C4-2B (cell line): ENCODE results near the gene INPP4B.

Experiments used
- H3K27ac ChIP-seq: fragments of 450-650 bp; 2 replicates; pipeline ENCODE4 v1.5.1; 2017
- ZFX ChIP-seq: fragments of 450-650 bp; IDR thresholded peaks from 2 replicates; pipeline ENCODE4 v1.6.1; 2017
- TF ChIP-seq, protein P1 (sequence below): fragments of 450-650 bp; conservative IDR thresholded peaks from 2 replicates; pipeline ENCODE4 v1.5.1; 2017; ENCODE audit warnings: mild to moderate bottlenecking

Gene INPP4B

DNA sequence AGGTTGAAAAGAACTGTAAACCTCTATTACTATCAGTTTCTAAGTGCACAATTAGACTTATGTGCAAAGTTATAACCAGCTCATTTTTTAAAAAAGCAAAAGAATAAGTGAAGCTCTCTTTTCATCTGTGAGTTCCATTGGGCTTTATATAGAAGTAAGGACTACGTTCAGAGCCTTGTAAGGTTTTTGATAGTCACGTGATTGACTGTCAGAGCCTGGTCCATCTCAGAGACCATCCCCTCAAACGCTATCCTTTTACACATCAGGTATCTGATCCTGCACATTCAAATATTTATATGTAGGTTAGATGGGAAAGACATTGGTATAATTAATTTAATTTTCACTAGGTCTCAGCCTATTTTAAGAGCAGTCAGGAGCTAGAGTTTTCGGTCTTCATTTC lies 279.3 kb downstream of the INPP4B start:
- no peak overlapping the region for H3K27ac ChIP-seq
- TF ChIP-seq, protein P1, sequence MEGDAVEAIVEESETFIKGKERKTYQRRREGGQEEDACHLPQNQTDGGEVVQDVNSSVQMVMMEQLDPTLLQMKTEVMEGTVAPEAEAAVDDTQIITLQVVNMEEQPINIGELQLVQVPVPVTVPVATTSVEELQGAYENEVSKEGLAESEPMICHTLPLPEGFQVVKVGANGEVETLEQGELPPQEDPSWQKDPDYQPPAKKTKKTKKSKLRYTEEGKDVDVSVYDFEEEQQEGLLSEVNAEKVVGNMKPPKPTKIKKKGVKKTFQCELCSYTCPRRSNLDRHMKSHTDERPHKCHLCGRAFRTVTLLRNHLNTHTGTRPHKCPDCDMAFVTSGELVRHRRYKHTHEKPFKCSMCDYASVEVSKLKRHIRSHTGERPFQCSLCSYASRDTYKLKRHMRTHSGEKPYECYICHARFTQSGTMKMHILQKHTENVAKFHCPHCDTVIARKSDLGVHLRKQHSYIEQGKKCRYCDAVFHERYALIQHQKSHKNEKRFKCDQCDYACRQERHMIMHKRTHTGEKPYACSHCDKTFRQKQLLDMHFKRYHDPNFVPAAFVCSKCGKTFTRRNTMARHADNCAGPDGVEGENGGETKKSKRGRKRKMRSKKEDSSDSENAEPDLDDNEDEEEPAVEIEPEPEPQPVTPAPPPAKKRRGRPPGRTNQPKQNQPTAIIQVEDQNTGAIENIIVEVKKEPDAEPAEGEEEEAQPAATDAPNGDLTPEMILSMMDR = no peak
- no peak for TF ChIP-seq ZFX

- TF ChIP-seq ZFX = no peak
- TF ChIP-seq, protein P1 = no peak
- no peak overlapping the region for H3K27ac ChIP-seq
Observed at GRCh38 chr4:142566243-142566642, 279.9 kb downstream of the INPP4B start.

GRCh38 chr4:142565771-142566170 lies 280.3 kb downstream of the INPP4B start:
- H3K27ac ChIP-seq = no peak overlapping the region
- TF ChIP-seq ZFX = no peak
- TF ChIP-seq, protein P1 = no peak

DNA sequence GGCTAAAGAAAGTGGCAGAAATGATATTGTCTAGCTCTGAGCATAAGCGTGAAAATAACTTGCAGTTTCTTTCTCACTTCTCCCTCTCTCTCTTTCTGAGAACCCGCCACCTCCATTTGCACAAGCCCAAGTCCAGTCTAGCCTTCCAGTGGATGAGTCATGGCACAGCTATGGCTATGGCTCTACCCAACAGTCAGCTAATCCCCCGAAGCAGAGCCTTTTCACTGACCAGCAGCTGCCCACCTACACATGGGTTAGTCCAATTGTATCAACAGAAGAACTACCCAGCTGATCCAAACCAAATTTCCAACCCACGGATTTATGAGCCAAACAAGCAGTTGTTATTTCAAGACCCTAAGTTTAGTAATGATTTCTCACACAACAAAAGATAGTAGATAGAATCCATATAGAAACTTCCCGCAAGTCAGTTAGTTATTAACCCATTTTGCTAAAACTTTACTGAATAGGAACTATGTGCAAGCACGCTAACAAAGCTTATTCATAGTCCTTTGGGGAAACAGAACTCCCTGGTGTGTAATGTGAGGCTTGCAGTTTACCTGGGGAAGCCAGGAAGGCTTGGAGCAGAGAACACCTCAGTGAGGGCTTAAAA lies 282.3 kb downstream of the INPP4B start:
- H3K27ac ChIP-seq = no peak overlapping the region
- no peak for TF ChIP-seq ZFX
- TF ChIP-seq, protein P1 = no peak

GRCh38 chr4:142559986-142560385 lies 286.1 kb downstream of the INPP4B start:
- no peak overlapping the region for H3K27ac ChIP-seq
- no peak for TF ChIP-seq ZFX
- TF ChIP-seq, protein P1 = no peak

DNA sequence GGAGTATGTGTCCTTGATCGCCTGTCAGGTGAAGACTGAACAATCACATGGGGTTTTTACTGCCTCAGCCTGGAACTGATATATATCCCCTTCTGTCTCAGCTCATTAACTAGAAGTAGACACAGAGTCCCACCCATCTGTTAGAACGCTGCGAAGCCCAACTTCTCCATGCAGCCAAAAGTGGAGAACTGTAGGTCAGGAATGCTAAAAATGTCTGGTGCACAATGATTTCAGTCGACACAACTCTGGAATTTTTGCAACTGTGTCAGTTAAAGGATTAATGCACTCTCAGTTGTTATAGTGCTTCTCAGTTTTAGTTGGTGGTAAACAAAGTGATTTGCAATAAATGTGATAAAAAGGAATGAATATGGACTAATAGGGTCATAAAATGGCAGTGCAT lies 287.2 kb downstream of the INPP4B start:
- H3K27ac ChIP-seq = no peak overlapping the region
- TF ChIP-seq ZFX = no peak
- TF ChIP-seq, protein P1 = no peak

DNA sequence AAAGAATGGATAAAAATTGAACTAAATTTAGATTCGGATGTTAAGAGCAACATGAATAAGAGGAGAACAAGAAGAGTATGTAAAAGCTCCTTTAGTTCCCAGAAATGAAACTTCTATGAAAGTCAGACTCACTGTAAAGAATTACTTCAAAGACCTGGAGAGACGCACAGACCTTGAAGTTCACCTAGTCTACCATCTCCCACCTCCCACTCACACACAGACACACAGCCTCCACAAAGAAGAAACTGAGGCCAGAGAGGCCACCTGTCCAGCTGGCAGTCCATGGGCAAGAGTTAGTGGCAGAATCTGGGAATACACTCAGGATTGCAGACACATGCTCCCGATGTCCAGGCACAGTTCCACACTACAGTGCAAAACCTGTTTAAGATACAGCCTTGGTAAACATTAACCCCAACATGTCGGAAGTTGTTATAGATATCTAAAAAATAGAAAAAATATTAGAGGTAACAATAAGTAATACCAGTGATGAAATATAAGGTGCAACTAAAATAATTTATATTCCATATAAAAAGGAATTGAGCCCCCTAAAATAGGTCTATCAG lies 288.8 kb downstream of the INPP4B start:
- no peak for TF ChIP-seq ZFX
- no peak overlapping the region for H3K27ac ChIP-seq
